Measurements from ENCODE around the gene HOXD8. TPM values are rescaled to one million over a fixed set of nuclear protein-coding genes. Genes with fewer than 3 reads are reported as not detected.

HOXD8 gene
- total and polyA plus RNA-seq, 2 of the 8 experiments (the other 6 are each of a cell fraction or from before 2014, with no cell fraction given), result not detected

DNA sequence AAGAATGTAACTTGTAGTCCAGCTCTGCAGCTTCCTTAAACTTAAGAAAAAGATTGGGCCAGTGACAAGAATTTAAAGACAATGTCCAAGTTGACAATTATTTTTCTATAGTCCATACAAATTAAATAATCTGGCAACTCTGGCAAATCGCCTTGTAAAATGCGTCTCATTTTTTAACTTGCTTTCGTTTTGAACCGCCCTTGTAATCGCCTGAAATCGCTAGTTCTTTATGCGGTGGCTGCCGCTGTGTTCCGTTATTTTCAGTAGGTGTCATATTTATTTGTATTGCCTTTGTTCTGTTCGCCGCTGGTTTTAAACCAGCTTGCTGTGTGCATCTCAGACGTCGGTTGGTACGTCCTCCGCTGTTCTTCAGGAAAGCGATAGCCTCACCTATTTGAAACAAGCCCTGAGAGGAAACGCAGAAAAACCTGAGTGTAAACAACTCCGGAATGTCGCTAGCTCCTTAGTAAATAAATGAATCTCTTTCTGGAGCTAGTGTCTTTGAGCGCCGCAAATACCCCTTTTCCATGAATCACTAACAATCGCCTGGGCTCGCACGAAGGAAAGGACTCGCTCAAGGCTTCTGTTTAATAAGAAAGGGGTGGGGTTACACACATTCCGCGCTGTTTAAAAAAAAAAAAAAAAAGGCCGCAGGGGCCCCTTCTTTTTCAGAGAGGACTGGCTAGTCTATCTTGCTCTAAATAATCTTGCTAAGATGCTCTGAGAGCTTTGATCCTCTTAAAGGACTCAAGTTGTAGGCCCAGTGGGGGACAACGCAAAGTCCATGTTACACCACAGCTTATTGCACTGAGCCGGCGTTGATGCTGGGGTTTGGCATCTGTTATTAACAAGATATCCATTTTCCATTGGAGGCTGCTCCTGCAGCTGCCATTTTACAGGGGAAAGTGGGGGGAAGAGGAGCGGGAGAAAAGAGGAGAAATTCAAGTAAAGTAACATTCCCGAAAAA is 3.0 kb downstream of the HOXD8 start (continued):
- TF ChIP-seq RNF2 (IDR thresholded peaks at IDR 0.05; ENCODE audit: borderline replicate concordance, low read depth, low read length, missing control alignments, poor library complexity, severe bottlenecking), result peak; percentile 99
- no peak for TF ChIP-seq RBBP5 (IDR thresholded peaks at IDR 0.05; ENCODE audit: borderline replicate concordance, low read depth, low read length)
- no peak for TF ChIP-seq RXRA (IDR thresholded peaks at IDR 0.05; ENCODE audit: insufficient read depth, low read depth, low read length)
- TF ChIP-seq KDM1A (IDR thresholded peaks at IDR 0.05; ENCODE audit: borderline replicate concordance, low read length), result no peak
